Epidermal melanocyte (primary cell): ENCODE measurements around the gene FRYL.
"Not testable (repeated sequence)": the region's sequence is repeated elsewhere in the genome, so short reads cannot be mapped to it uniquely, and the experiment has no call there.

Experiments
- DNase-seq: peaks from one replicate; pipeline ENCODE4 v3.0.0; 2011; ENCODE audit warnings: low spot score; ENCODE audit not compliant: insufficient read length

FRYL gene

GRCh38 chr4:48746608-48747362, 33.3 kb downstream of the FRYL start:
- DNase-seq, result no peak

- not testable (repeated sequence) for DNase-seq
Measured at GRCh38 chr4:48745223-48745622, 34.9 kb downstream of the FRYL start.

GRCh38 chr4:48742412-48742811, 37.7 kb downstream of the FRYL start:
- no peak for DNase-seq

GRCh38 chr4:48739560-48740019, 40.5 kb downstream of the FRYL start:
- no peak for DNase-seq

- no peak for DNase-seq
Measured at GRCh38 chr4:48738856-48739255, 41.2 kb downstream of the FRYL start.

- not testable (repeated sequence) for DNase-seq
Measured at GRCh38 chr4:48728906-48729496, 51.1 kb downstream of the FRYL start.

- DNase-seq, result no peak
Measured at GRCh38 chr4:48727666-48728459, 52.2 kb downstream of the FRYL start.

GRCh38 chr4:48725414-48725813, 54.7 kb downstream of the FRYL start:
- no peak for DNase-seq

GRCh38 chr4:48722509-48723446, 57.3 kb downstream of the FRYL start:
- DNase-seq, result no peak

GRCh38 chr4:48720459-48720858, 59.6 kb downstream of the FRYL start:
- no peak for DNase-seq

GRCh38 chr4:48718818-48719465, 61.1 kb downstream of the FRYL start:
- no peak for DNase-seq

- not testable (repeated sequence) for DNase-seq
Measured at GRCh38 chr4:48716285-48716684, 63.8 kb downstream of the FRYL start.

- no peak for DNase-seq
Measured at GRCh38 chr4:48710446-48711209, 69.5 kb downstream of the FRYL start.

- no peak for DNase-seq
Measured at GRCh38 chr4:48709901-48710300, 70.2 kb downstream of the FRYL start.

- no peak for DNase-seq
Measured at GRCh38 chr4:48708610-48709009, 71.5 kb downstream of the FRYL start.

- DNase-seq, result no peak
Measured at GRCh38 chr4:48706736-48707135, 73.3 kb downstream of the FRYL start.

GRCh38 chr4:48705609-48706008, 74.5 kb downstream of the FRYL start:
- DNase-seq, result no peak

GRCh38 chr4:48704091-48704802, 75.8 kb downstream of the FRYL start:
- DNase-seq, result no peak

GRCh38 chr4:48699475-48699874, 80.6 kb downstream of the FRYL start:
- DNase-seq, result no peak
